ENCODE results near the gene OR5A2. TPM values are rescaled to one million over a fixed set of nuclear protein-coding genes. Genes with fewer than 3 reads are reported as not detected.

Gene OR5A2
- total and polyA plus RNA-seq, 10 donors, result not detected

DNA sequence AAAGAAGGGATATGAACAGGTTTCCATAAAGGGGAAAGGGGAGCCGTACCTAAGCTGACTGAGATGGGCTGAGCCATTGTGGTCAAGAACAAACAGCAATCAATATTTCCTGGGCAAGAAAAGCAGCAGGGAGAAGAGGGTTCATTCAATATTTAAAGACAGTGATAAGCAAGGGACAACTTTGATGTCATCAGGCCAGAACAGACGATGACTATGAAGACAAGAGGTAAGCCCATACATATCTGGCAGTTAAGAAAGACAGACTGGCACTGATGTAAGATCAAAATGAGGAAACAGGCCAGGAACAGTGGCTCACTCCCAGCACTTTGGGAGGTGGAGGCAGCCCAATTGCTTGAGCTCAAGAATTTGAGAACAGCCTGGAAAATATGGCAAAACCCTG is 2.4 kb downstream of the OR5A2 start:
- Histone ChIP-seq H3K4me3 (no peak overlapping the region), H3K27me3 (replicated peaks in 1 of 7) (no peaks in the 10 kb centered on the region), H3K4me1 (no peaks in the 10 kb centered on the region), H3K27ac (no peak overlapping the region), H3K36me3 (no peaks in the 10 kb centered on the region), H3K9me3 (no peaks in the 10 kb centered on the region)
- intact Hi-C loops (cut with DNase I; ENCODE audit: low total_unique reads), result loop anchor here (10.0 kb wide), 1 partner anchor 139 kb away; no protein-coding TSS in a partner anchor
- WGBS, 5 donors, result 62 to 84% (median 67%) methylated on average over 2 of the region's 2 CpGs
- TF ChIP-seq POLR2A (IDR thresholded peaks at IDR 0.05) (no peak), POLR2AphosphoS5 (IDR thresholded peaks at IDR 0.05) (no peak)
- TF ChIP-seq, protein P1, sequence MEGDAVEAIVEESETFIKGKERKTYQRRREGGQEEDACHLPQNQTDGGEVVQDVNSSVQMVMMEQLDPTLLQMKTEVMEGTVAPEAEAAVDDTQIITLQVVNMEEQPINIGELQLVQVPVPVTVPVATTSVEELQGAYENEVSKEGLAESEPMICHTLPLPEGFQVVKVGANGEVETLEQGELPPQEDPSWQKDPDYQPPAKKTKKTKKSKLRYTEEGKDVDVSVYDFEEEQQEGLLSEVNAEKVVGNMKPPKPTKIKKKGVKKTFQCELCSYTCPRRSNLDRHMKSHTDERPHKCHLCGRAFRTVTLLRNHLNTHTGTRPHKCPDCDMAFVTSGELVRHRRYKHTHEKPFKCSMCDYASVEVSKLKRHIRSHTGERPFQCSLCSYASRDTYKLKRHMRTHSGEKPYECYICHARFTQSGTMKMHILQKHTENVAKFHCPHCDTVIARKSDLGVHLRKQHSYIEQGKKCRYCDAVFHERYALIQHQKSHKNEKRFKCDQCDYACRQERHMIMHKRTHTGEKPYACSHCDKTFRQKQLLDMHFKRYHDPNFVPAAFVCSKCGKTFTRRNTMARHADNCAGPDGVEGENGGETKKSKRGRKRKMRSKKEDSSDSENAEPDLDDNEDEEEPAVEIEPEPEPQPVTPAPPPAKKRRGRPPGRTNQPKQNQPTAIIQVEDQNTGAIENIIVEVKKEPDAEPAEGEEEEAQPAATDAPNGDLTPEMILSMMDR (IDR thresholded peaks at IDR 0.05 in 8 of 11, conservative IDR thresholded peaks at IDR 0.05 in 3 of 11), result no peak
- no peak for DNase-seq

DNA sequence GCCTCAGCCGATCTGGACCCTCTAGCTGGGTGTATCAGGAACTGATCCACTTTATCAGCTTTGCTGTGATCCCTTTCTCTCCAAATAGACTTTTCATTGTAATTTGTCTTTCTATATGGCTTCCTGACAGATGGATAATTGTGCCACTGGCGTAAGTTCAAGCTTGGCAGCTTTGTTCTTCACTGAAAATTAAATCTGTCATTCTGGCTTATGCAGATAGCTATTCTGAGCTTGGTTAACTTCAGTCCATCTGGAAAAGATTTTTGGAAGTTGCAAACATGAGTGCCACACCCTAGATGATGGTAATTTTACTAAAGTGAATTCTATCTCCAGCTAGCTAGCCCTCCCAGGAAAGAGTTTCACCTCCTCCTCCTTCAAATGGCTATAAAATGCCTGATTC is 8.1 kb downstream of the OR5A2 start:
- WGBS, 5 donors, result 69 to 86% (median 83%) methylated on average over 2 of the region's 2 CpGs
- no peak for DNase-seq
- Histone ChIP-seq H3K27ac (no peak overlapping the region), H3K4me1 (peaks cover 0 to 5% (median 0%) of the 10 kb centered on the region in 6 donors), H3K27me3 (replicated peaks in 1 of 7) (peaks cover 0 to 6% (median 0%) of the 10 kb centered on the region in 7 donors), H3K4me3 (no peak overlapping the region), H3K9me3 (no peaks in the 10 kb centered on the region), H3K36me3 (no peaks in the 10 kb centered on the region)
- intact Hi-C loops (cut with DNase I; ENCODE audit: low total_unique reads), result no loop called here
- TF ChIP-seq POLR2AphosphoS5 (IDR thresholded peaks at IDR 0.05), result no peak
- TF ChIP-seq, protein P1 (IDR thresholded peaks at IDR 0.05 in 8 of 11, conservative IDR thresholded peaks at IDR 0.05 in 3 of 11), result no peak
- no peak for TF ChIP-seq POLR2A (IDR thresholded peaks at IDR 0.05)

DNA sequence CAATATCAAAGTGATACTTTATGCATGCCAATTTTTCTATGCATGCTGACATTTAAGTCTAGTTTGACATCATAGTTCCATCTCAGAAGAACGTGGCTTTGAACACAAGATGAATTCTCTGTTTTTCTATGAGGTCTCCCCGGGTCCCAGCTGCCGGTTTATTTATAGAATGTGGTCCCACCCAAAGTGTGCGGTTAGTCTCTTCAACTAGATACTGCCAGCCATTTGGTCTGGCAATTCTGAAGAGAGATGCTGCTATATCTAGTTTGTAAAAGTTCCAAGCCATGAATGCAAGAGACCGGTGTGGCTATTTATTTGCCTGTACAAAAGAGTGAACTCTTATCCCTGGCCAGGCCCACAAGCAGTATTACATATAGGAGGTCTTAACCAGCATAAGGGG is 9.2 kb downstream of the OR5A2 start:
- Histone ChIP-seq H3K9me3 (no peaks in the 10 kb centered on the region), H3K4me1 (peaks cover 0 to 5% (median 0%) of the 10 kb centered on the region in 6 donors), H3K4me3 (no peak overlapping the region), H3K36me3 (no peaks in the 10 kb centered on the region), H3K27me3 (replicated peaks in 1 of 7) (peaks cover 0 to 6% (median 0%) of the 10 kb centered on the region in 7 donors), H3K27ac (no peak overlapping the region)
- no peak for DNase-seq
- TF ChIP-seq POLR2A (IDR thresholded peaks at IDR 0.05) (no peak), POLR2AphosphoS5 (IDR thresholded peaks at IDR 0.05) (no peak)
- TF ChIP-seq, protein P1 (IDR thresholded peaks at IDR 0.05 in 8 of 11, conservative IDR thresholded peaks at IDR 0.05 in 3 of 11), result no peak
- intact Hi-C loops (cut with DNase I; ENCODE audit: low total_unique reads), result no loop called here
- 24 to 62% (median 52%) methylated on average over 5 of the region's 5 CpGs for WGBS, 5 donors

DNA sequence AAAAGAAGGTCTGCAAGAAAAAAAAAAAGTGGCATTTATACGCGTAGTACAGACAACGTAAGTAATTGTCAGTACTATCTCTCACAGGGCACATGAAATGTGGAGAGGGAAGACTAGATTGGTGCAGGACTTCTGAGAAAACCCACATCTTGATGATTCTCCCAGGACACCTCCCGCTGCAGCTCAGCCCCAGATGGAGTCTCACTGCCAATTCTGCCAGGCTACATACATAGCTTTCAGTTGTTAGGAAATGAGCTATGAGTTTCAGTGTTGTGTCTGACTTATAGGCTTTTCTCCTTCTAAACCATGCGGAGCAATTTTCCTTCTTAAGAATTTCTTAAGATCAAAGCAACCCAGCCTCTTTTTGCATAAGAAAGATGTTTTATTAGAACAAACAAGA is 9.6 kb downstream of the OR5A2 start:
- H3K27me3 ChIP-seq (replicated peaks in 1 of 7), result peaks cover 0 to 6% (median 0%) of the 10 kb centered on the region in 7 donors
- peaks cover 0 to 5% (median 0%) of the 10 kb centered on the region in 6 donors for H3K4me1 ChIP-seq
- TF ChIP-seq, protein P1 (IDR thresholded peaks at IDR 0.05 in 8 of 11, conservative IDR thresholded peaks at IDR 0.05 in 3 of 11), result no peak
- TF ChIP-seq POLR2AphosphoS5 (IDR thresholded peaks at IDR 0.05) (no peak), POLR2A (IDR thresholded peaks at IDR 0.05) (no peak)
- intact Hi-C loops (cut with DNase I; ENCODE audit: low total_unique reads), result no loop called here
- H3K36me3 ChIP-seq, result no peaks in the 10 kb centered on the region
- no peak overlapping the region for H3K4me3 ChIP-seq
- no peaks in the 10 kb centered on the region for H3K9me3 ChIP-seq
- 67 to 82% (median 71%) methylated on average over 5 of the region's 5 CpGs for WGBS, 5 donors
- no peak overlapping the region for H3K27ac ChIP-seq
- DNase-seq, result no peak
